Ascending aorta (tissue), 2 donors: ENCODE data around the gene NAT16. TPM values are rescaled to one million over a fixed set of nuclear protein-coding genes. Genes with fewer than 3 reads are reported as not detected.

Source experiments
- DNase-seq, 2 donors: peaks; one replicate each; pipeline ENCODE4 v3.0.0-alpha.2; 2019; ENCODE audit warnings: low spot score in 2 of 2
- H3K27ac ChIP-seq, 2 donors: fragments of 200-600 bp; sonication (generic); one replicate each; pipeline ENCODE4 v1.5.1; 2016 to 2017; ENCODE audit warnings: mild to moderate bottlenecking in 1 of 2
- H3K27me3 ChIP-seq: fragments of 200-600 bp; sonication (generic); one replicate; pipeline ENCODE4 v1.5.1; 2017
- H3K36me3 ChIP-seq, 2 donors: fragments of 200-600 bp; sonication (generic); one replicate each; pipeline ENCODE4 v1.5.1; 2016
- H3K4me1 ChIP-seq, 2 donors: fragments of 200-600 bp; sonication (generic); one replicate each; pipeline ENCODE4 v1.5.1; 2016 to 2017; ENCODE audit warnings: mild to moderate bottlenecking in 1 of 2
- H3K4me3 ChIP-seq, 2 donors: fragments of 200-600 bp; sonication (generic); one replicate each; pipeline ENCODE4 v1.5.1; 2016 to 2017; ENCODE audit warnings: mild to moderate bottlenecking in 1 of 2
- H3K9me3 ChIP-seq, 2 donors: fragments of 200-600 bp; sonication (generic); one replicate each; pipeline ENCODE4 v1.5.1; 2016
- intact Hi-C: fragments of 100-400 bp; cut with DNase I; formaldehyde crosslinking; loops from one replicate; pipeline ENCODE4 v1.15.1; 2023
- total RNA-seq: library from RNA; depleted of rRNA; stranded (reverse); fragments of >200 nt; gene quantifications from one replicate; pipeline ENCODE4 v1.1.0, GENCODE V29; 2016
- TF ChIP-seq, protein P1 (sequence below), 3 experiments: fragments of 200-600 bp in 2 of 3; fragments of 450-650 bp in 1 of 3; sonication (generic) in 2 of 3; IDR thresholded peaks; one replicate each; pipeline ENCODE4 v1.5.1; 2016 to 2019; ENCODE audit warnings: antibody characterized with exemption in 3 of 3, mild to moderate bottlenecking in 1 of 3, moderate library complexity in 1 of 3

NAT16 gene
- total RNA-seq, 1 donor from 2014 or later: not detected

DNA sequence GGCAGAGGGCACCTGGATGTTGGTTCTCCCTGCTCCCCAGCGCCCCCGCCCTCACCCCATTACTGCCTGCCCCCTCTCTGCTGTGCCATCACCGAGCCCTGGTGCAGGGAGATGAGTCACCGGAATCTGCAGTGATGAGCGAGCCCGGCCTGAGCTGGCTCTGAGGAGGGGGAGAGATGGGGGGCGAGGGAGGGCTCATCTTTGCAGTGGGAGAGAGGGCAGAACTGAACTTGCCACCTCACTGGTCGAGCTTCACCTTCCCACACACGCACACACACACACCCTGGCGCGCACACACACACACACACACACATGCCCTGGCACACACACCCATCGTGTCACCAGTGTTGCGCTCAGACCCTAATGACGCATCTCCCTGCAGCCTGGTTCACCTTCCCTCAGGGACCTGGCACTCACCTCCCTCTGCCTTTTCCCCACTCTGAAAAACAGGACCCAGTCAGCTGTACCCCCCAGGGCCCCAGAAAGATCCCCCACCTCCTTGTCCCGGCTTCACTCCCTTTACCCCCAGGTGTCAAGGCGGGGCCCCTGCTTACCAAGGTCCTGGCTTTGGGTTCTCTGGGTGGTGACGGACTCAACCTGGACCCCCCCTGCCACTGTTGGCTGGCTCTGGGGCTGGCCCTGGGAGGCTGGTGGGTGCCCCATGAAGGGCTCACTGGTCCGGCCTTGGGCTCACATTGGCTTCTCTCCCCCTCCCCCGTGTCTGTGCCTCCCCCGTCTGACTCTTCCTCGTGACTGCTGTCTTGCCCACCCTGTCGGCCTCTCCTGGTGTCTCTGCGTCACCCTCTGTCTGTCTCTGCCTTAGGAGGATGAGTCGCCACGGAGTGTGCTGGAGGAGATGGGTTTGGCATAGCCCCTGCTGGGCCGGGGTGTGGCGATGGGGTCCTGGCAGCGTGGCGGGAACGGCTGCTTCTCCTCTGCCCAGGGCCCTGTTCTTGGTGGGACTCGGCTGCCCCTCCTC lies 20.1 kb downstream of the NAT16 start:
- Histone ChIP-seq H3K4me1 (peaks cover 24 to 26% of the 10 kb centered on the region in 2 donors), H3K27me3 (peaks cover 27% of the 10 kb centered on the region), H3K36me3 (peaks cover 8 to 37% of the 10 kb centered on the region in 2 donors), H3K4me3 (no peak overlapping the region), H3K9me3 (no peaks in the 10 kb centered on the region), H3K27ac (no peak overlapping the region)
- intact Hi-C loops: no loop called here
- TF ChIP-seq, protein P1, sequence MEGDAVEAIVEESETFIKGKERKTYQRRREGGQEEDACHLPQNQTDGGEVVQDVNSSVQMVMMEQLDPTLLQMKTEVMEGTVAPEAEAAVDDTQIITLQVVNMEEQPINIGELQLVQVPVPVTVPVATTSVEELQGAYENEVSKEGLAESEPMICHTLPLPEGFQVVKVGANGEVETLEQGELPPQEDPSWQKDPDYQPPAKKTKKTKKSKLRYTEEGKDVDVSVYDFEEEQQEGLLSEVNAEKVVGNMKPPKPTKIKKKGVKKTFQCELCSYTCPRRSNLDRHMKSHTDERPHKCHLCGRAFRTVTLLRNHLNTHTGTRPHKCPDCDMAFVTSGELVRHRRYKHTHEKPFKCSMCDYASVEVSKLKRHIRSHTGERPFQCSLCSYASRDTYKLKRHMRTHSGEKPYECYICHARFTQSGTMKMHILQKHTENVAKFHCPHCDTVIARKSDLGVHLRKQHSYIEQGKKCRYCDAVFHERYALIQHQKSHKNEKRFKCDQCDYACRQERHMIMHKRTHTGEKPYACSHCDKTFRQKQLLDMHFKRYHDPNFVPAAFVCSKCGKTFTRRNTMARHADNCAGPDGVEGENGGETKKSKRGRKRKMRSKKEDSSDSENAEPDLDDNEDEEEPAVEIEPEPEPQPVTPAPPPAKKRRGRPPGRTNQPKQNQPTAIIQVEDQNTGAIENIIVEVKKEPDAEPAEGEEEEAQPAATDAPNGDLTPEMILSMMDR (IDR thresholded peaks at IDR 0.05): no peak
- DNase-seq: no peak

DNA sequence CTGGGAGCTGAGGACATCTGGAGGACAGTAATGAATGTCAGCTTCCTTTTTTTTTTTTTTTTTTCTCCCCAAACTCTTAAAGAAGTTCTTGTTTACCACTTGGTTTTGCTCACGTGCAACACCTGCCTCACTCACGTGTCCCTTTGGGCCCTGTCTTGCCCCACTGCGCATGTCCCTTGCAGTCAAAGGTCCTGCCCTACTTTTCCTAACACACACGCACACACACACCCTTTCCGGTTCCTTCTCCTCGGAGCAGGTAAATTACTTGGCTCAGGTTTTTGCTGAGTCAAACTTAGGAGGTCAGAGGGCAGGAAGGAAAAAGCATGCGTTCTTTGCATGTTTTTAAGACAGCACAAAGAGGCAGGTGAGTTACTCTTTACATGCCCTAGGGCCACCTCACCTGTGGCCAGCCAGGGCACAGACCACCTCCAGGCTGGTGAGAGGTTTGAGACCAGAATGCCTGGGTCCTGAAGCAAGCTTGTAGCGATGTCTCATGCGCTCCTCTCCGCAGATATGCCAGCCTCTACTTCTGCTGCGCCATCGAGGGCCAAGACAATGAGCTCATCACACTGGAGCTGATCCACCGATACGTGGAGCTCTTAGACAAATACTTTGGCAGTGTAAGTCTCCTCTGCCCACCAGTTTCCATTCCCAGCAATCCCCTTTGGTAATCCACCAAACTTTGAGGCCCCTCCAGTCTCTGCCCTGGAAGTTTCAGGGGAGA lies 23.1 kb downstream of the NAT16 start:
- intact Hi-C loops: no loop called here
- Histone ChIP-seq H3K27me3 (peaks cover 3% of the 10 kb centered on the region), H3K27ac (no peak overlapping the region), H3K4me3 (no peak overlapping the region), H3K36me3 (peaks cover 8 to 37% of the 10 kb centered on the region in 2 donors), H3K9me3 (no peaks in the 10 kb centered on the region), H3K4me1 (peaks cover 3% of the 10 kb centered on the region in 2 donors)
- DNase-seq: no peak
- TF ChIP-seq, protein P1 (IDR thresholded peaks at IDR 0.05): no peak

DNA sequence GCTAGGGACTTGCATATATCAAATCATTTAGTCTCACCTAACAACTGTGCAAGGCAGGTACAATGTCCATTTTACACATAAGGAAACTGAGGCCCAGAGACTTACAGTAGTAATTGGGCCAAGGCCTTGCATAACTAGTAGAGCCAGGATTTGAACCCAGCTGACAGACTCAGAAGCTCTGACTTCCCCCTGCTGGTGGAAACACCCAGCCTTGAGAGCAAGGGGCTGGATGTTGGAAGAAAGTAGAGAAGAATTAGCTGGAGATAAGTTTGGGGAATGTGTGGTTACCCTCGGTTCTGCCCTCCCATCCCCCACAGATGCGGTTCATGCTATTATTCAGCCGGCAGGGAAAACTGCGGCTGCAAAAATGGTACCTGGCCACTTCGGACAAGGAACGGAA lies 23.8 kb downstream of the NAT16 start:
- TF ChIP-seq, protein P1 (IDR thresholded peaks at IDR 0.05): no peak
- intact Hi-C loops: no loop called here
- H3K4me3 ChIP-seq: no peak overlapping the region
- no peak for DNase-seq
- H3K36me3 ChIP-seq: peaks cover 8 to 37% of the 10 kb centered on the region in 2 donors
- H3K9me3 ChIP-seq: no peaks in the 10 kb centered on the region
- no peaks in the 10 kb centered on the region for H3K27me3 ChIP-seq
- H3K27ac ChIP-seq: no peak overlapping the region
- peaks cover 3% of the 10 kb centered on the region in 2 donors for H3K4me1 ChIP-seq

DNA sequence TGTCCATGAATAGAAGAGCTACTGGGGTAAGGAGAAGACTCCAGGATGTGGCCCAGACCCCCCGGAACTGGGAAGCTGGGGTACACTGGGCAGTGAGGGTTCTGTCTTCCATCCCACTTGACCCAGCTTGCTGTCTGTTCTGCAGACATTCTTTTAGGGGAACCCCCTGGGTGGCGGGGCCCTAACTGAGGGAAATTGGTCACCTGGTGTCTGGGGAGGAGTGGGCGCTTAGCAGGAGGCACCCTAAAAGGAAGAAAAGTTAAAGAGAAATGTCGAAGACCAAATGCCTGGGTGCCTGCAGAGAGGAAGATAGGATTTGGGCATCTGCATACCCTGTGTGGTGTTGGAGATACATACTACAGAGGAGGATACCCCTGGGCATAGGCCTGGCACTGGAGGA lies 24.8 kb downstream of the NAT16 start:
- peak overlapping the region; percentile 73 to 87 for H3K4me3 ChIP-seq
- no peak overlapping the region for H3K27ac ChIP-seq
- intact Hi-C loops: loop anchor here (2.0 kb wide), 1 partner anchor 63 kb away; the partner anchor contains the start of gene ZNHIT1
- no peaks in the 10 kb centered on the region for H3K27me3 ChIP-seq
- H3K36me3 ChIP-seq: peaks cover 8 to 33% of the 10 kb centered on the region in 2 donors
- TF ChIP-seq, protein P1 (IDR thresholded peaks at IDR 0.05): no peak
- DNase-seq: no peak
- no peaks in the 10 kb centered on the region for H3K9me3 ChIP-seq
- H3K4me1 ChIP-seq: peaks cover 3% of the 10 kb centered on the region in 2 donors

DNA sequence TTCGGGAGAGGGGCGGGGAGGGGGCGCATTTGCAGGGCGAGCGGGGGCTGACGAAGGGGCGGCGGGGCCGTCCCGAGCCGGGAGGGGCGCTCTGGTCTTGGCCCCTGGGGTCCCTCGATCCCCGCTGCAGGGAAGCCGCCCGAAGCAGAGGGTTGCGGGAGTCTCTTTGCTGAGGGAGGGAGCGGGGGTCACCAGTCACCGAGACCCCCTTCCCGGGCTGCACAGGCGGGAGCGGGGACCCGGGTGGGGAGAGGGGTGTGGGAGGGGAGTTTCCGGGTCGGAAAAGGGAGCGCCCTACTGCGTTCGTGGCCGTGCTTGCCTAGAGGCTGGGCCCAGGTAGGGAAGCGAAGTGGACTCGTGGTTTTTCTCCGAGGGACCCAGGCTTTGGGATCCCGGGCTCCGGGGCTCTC lies 25.4 kb downstream of the NAT16 start:
- peaks cover 8 to 29% of the 10 kb centered on the region in 2 donors for H3K36me3 ChIP-seq
- no peak overlapping the region for H3K27ac ChIP-seq
- H3K9me3 ChIP-seq: no peaks in the 10 kb centered on the region
- intact Hi-C loops: loop anchor here (1.0 to 2.0 kb wide), 2 partner anchors 15 to 64 kb away; partner anchors contain the start of gene ZNHIT1
- TF ChIP-seq, protein P1 (IDR thresholded peaks at IDR 0.05): no peak
- peaks cover 3% of the 10 kb centered on the region in 2 donors for H3K4me1 ChIP-seq
- peak overlapping the region; percentile 73 to 87 for H3K4me3 ChIP-seq
- no peaks in the 10 kb centered on the region for H3K27me3 ChIP-seq
- no peak for DNase-seq
